Measurements from ENCODE around the gene PDGFB. TPM values are rescaled to one million over a fixed set of nuclear protein-coding genes. Genes with fewer than 3 reads are reported as not detected.

The PDGFB gene
- total RNA-seq, 1 donor from 2014 or later: 0.44 TPM

GRCh38 chr22:39287076-39287725 lies 42.4 kb upstream of the PDGFB start:
- Mint-ChIP-seq H3K4me1 (ENCODE audit: low read depth, unreplicated experiment) (no peaks in the 10 kb centered on the region), H3K27me3 (ENCODE audit: unreplicated experiment) (peaks cover 6% of the 10 kb centered on the region), H3K4me3 (ENCODE audit: unreplicated experiment) (no peak overlapping the region), H3K9me3 (ENCODE audit: unreplicated experiment) (peaks cover 3% of the 10 kb centered on the region), H3K36me3 (ENCODE audit: unreplicated experiment) (no peaks in the 10 kb centered on the region), H3K27ac (ENCODE audit: unreplicated experiment) (no peak overlapping the region)
- DNase-seq: no peak
- TF ChIP-seq, protein P1, sequence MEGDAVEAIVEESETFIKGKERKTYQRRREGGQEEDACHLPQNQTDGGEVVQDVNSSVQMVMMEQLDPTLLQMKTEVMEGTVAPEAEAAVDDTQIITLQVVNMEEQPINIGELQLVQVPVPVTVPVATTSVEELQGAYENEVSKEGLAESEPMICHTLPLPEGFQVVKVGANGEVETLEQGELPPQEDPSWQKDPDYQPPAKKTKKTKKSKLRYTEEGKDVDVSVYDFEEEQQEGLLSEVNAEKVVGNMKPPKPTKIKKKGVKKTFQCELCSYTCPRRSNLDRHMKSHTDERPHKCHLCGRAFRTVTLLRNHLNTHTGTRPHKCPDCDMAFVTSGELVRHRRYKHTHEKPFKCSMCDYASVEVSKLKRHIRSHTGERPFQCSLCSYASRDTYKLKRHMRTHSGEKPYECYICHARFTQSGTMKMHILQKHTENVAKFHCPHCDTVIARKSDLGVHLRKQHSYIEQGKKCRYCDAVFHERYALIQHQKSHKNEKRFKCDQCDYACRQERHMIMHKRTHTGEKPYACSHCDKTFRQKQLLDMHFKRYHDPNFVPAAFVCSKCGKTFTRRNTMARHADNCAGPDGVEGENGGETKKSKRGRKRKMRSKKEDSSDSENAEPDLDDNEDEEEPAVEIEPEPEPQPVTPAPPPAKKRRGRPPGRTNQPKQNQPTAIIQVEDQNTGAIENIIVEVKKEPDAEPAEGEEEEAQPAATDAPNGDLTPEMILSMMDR (IDR thresholded peaks at IDR 0.05; ENCODE audit: partially characterized antibody, unreplicated experiment): no peak

DNA sequence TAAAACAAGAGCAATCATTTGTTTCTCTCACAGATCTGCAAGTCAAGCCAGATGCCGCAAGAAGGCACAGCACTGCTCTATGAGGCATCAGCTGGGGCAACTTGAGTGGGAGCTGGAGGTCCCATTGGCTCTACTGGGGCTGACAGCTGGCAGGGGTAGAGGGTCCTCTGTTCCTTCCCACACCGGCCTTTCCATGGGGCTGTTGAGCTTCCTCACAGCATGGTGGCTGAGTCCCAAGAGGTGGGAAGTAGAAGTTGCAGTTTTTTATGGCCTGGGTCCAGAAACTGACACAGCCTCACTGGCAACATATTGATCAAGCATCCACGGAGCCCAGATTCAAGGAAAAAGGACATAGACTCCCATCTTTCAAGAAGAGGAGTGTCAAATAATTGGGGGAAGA lies 40.2 kb upstream of the PDGFB start:
- Mint-ChIP-seq H3K4me3 (ENCODE audit: unreplicated experiment) (no peak overlapping the region), H3K4me1 (ENCODE audit: low read depth, unreplicated experiment) (no peaks in the 10 kb centered on the region), H3K27ac (ENCODE audit: unreplicated experiment) (no peak overlapping the region), H3K27me3 (ENCODE audit: unreplicated experiment) (peaks cover 6% of the 10 kb centered on the region), H3K36me3 (ENCODE audit: unreplicated experiment) (no peaks in the 10 kb centered on the region), H3K9me3 (ENCODE audit: unreplicated experiment) (peaks cover 3% of the 10 kb centered on the region)
- no peak for DNase-seq
- TF ChIP-seq, protein P1 (IDR thresholded peaks at IDR 0.05; ENCODE audit: partially characterized antibody, unreplicated experiment): no peak

GRCh38 chr22:39284142-39284980 lies 39.6 kb upstream of the PDGFB start:
- H3K4me3 Mint-ChIP-seq (ENCODE audit: unreplicated experiment): no peak overlapping the region
- TF ChIP-seq, protein P1 (IDR thresholded peaks at IDR 0.05; ENCODE audit: partially characterized antibody, unreplicated experiment): no peak
- DNase-seq: no peak
- H3K9me3 Mint-ChIP-seq (ENCODE audit: unreplicated experiment): peaks cover 3% of the 10 kb centered on the region
- H3K27me3 Mint-ChIP-seq (ENCODE audit: unreplicated experiment): peaks cover 4% of the 10 kb centered on the region
- H3K27ac Mint-ChIP-seq (ENCODE audit: unreplicated experiment): no peak overlapping the region
- no peaks in the 10 kb centered on the region for H3K4me1 Mint-ChIP-seq (ENCODE audit: low read depth, unreplicated experiment)
- no peaks in the 10 kb centered on the region for H3K36me3 Mint-ChIP-seq (ENCODE audit: unreplicated experiment)

GRCh38 chr22:39283322-39284141 lies 38.8 kb upstream of the PDGFB start:
- Mint-ChIP-seq H3K4me3 (ENCODE audit: unreplicated experiment) (no peak overlapping the region), H3K36me3 (ENCODE audit: unreplicated experiment) (no peaks in the 10 kb centered on the region), H3K27me3 (ENCODE audit: unreplicated experiment) (peaks cover 4% of the 10 kb centered on the region), H3K27ac (ENCODE audit: unreplicated experiment) (no peak overlapping the region), H3K4me1 (ENCODE audit: low read depth, unreplicated experiment) (no peaks in the 10 kb centered on the region), H3K9me3 (ENCODE audit: unreplicated experiment) (peaks cover 3% of the 10 kb centered on the region)
- no peak for DNase-seq
- TF ChIP-seq, protein P1 (IDR thresholded peaks at IDR 0.05; ENCODE audit: partially characterized antibody, unreplicated experiment): no peak

All from glutamatergic neuron (in vitro differentiated cells).